GM19438 (cell line): ENCODE measurements around the gene SAMD4B.

Experiments
- ATAC-seq: cut with Tn5 transposase; IDR thresholded peaks from one replicate; pipeline ENCODE4 v1.9.1; 2021; ENCODE audit warnings: low read depth; ENCODE audit not compliant: unreplicated experiment

Gene SAMD4B

GRCh38 chr19:39386557-39386956 lies 44.3 kb downstream of the SAMD4B start:
- ATAC-seq, result no peak

- no peak for ATAC-seq
Observed at GRCh38 chr19:39388657-39389056, 46.4 kb downstream of the SAMD4B start.

GRCh38 chr19:39389631-39390414 lies 47.6 kb downstream of the SAMD4B start:
- ATAC-seq, result no peak

GRCh38 chr19:39390451-39390750 lies 48.2 kb downstream of the SAMD4B start:
- peak; percentile 16 for ATAC-seq

GRCh38 chr19:39390751-39391437 lies 48.7 kb downstream of the SAMD4B start, which contains the start of the genes MED29 and PAF1:
TSS of gene MED29 (plus strand) at chr19:39391378. CDS start at chr19:39391423, 45 bp downstream.
TSS of gene PAF1 (minus strand) at chr19:39391106. CDS start at chr19:39390864, 242 bp downstream.
- ATAC-seq, result peak; percentile 88

- peak; percentile 33 for ATAC-seq
Observed at GRCh38 chr19:39397360-39398296, 55.4 kb downstream of the SAMD4B start.

- no peak for ATAC-seq
Observed at GRCh38 chr19:39398297-39398864, 56.2 kb downstream of the SAMD4B start.

- ATAC-seq, result no peak
Observed at GRCh38 chr19:39399668-39400050, 57.4 kb downstream of the SAMD4B start.

GRCh38 chr19:39400061-39400460 lies 57.8 kb downstream of the SAMD4B start:
- no peak for ATAC-seq

- no peak for ATAC-seq
Observed at GRCh38 chr19:39401070-39401548, 58.9 kb downstream of the SAMD4B start.

GRCh38 chr19:39401549-39402345 lies 59.5 kb downstream of the SAMD4B start:
- no peak for ATAC-seq

- peak; percentile 31 for ATAC-seq
Observed at GRCh38 chr19:39402346-39403300, 60.4 kb downstream of the SAMD4B start.

- no peak for ATAC-seq
Observed at GRCh38 chr19:39403331-39404312, 61.4 kb downstream of the SAMD4B start.

- no peak for ATAC-seq
Observed at GRCh38 chr19:39405261-39405957, 63.2 kb downstream of the SAMD4B start.

- no peak for ATAC-seq
Observed at GRCh38 chr19:39405958-39406655, 63.9 kb downstream of the SAMD4B start.
